ENCODE measurements around the gene MDH1B. TPM values are rescaled to one million over a fixed set of nuclear protein-coding genes. Genes with fewer than 3 reads are reported as not detected.

The MDH1B gene
- polyA plus RNA-seq, 1 donor from 2014 or later = 11.7 TPM

DNA sequence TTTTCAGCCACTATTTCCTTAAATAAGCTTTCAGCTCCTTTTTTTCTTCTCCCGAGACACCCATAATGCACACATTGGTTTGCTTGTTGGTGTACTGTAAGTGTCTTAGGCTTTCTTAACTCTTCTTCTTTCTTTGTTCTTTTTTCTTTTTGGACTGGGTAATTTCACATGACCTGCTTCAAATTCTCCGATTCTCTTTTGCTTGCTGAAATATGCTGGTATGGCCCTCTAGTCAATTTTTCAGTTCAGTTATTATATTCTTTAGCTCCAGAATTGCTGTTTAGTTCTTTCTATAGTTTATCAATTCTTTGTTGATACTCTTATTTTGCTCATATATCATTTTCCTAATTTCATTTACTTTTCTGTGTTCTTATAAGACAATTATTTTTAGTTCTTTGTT is 15.5 kb upstream of the MDH1B start:
- peaks cover 12% of the 10 kb centered on the region for H3K79me2 ChIP-seq (replicated peaks; ENCODE audit: insufficient read depth, low read length)
- H3K9me2 ChIP-seq (ENCODE audit: insufficient read depth, low read length) = no peaks in the 10 kb centered on the region
- H3K4me3 ChIP-seq (ENCODE audit: low read length) = no peak overlapping the region
- H3K4me2 ChIP-seq (ENCODE audit: low read length) = no peak overlapping the region
- H3K36me3 ChIP-seq (ENCODE audit: insufficient read depth, low read length) = peaks cover 11% of the 10 kb centered on the region
- no peaks in the 10 kb centered on the region for H4K20me1 ChIP-seq (ENCODE audit: insufficient read depth)
- H3K27ac ChIP-seq (ENCODE audit: low read length) = no peak overlapping the region
- TF ChIP-seq TAF1 (IDR thresholded peaks at IDR 0.05; ENCODE audit: low read depth) (no peak), SMC3 (conservative IDR thresholded peaks at IDR 0.05; ENCODE audit: poor library complexity) (no peak), EZH2 (IDR thresholded peaks at IDR 0.05; ENCODE audit: borderline replicate concordance, insufficient read depth, low read length, poor library complexity, severe bottlenecking) (no peak), RAD21 (conservative IDR thresholded peaks at IDR 0.05) (no peak), POLR2AphosphoS5 (IDR thresholded peaks at IDR 0.05) (no peak), EP300 (conservative IDR thresholded peaks at IDR 0.05; ENCODE audit: poor library complexity, severe bottlenecking) (no peak)
- TF ChIP-seq, protein P1, sequence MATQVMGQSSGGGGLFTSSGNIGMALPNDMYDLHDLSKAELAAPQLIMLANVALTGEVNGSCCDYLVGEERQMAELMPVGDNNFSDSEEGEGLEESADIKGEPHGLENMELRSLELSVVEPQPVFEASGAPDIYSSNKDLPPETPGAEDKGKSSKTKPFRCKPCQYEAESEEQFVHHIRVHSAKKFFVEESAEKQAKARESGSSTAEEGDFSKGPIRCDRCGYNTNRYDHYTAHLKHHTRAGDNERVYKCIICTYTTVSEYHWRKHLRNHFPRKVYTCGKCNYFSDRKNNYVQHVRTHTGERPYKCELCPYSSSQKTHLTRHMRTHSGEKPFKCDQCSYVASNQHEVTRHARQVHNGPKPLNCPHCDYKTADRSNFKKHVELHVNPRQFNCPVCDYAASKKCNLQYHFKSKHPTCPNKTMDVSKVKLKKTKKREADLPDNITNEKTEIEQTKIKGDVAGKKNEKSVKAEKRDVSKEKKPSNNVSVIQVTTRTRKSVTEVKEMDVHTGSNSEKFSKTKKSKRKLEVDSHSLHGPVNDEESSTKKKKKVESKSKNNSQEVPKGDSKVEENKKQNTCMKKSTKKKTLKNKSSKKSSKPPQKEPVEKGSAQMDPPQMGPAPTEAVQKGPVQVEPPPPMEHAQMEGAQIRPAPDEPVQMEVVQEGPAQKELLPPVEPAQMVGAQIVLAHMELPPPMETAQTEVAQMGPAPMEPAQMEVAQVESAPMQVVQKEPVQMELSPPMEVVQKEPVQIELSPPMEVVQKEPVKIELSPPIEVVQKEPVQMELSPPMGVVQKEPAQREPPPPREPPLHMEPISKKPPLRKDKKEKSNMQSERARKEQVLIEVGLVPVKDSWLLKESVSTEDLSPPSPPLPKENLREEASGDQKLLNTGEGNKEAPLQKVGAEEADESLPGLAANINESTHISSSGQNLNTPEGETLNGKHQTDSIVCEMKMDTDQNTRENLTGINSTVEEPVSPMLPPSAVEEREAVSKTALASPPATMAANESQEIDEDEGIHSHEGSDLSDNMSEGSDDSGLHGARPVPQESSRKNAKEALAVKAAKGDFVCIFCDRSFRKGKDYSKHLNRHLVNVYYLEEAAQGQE (IDR thresholded peaks at IDR 0.05; ENCODE audit: borderline replicate concordance) = no peak
- TF ChIP-seq, protein P2, sequence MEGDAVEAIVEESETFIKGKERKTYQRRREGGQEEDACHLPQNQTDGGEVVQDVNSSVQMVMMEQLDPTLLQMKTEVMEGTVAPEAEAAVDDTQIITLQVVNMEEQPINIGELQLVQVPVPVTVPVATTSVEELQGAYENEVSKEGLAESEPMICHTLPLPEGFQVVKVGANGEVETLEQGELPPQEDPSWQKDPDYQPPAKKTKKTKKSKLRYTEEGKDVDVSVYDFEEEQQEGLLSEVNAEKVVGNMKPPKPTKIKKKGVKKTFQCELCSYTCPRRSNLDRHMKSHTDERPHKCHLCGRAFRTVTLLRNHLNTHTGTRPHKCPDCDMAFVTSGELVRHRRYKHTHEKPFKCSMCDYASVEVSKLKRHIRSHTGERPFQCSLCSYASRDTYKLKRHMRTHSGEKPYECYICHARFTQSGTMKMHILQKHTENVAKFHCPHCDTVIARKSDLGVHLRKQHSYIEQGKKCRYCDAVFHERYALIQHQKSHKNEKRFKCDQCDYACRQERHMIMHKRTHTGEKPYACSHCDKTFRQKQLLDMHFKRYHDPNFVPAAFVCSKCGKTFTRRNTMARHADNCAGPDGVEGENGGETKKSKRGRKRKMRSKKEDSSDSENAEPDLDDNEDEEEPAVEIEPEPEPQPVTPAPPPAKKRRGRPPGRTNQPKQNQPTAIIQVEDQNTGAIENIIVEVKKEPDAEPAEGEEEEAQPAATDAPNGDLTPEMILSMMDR (IDR thresholded peaks at IDR 0.05; ENCODE audit: poor library complexity, severe bottlenecking) = no peak
- no peaks in the 10 kb centered on the region for H3F3A ChIP-seq (ENCODE audit: insufficient read depth, low read length, poor library complexity, severe bottlenecking)
- no peak overlapping the region for H3K9ac ChIP-seq (ENCODE audit: low read length)
- no peaks in the 10 kb centered on the region for H3K9me3 ChIP-seq (ENCODE audit: low read length)
- no peaks in the 10 kb centered on the region for H3K27me3 ChIP-seq (ENCODE audit: insufficient read depth, low read depth, low read length)
- no peak overlapping the region for H2AFZ ChIP-seq (ENCODE audit: low read depth, low read length)

DNA sequence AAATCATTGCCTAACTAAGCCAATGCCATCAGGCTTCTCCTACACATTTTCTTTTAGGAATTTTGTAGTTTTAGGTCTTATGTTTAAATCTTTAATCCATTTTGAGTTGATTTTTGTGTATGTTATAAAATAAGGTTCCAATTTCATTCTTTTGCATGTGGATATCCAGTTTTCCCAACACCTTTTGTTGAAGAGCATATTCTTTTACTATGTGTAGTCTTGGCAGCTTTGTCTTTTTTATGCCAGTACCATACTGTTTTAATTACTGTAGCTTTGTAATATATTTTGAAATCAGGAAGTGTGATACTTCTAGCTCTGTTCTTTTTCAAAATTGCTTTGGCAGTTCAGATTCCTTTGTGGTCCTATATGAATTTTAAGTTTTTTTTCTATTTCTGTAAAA is 11.3 kb upstream of the MDH1B start:
- H3K9me2 ChIP-seq (ENCODE audit: insufficient read depth, low read length) = no peaks in the 10 kb centered on the region
- H2AFZ ChIP-seq (ENCODE audit: low read depth, low read length) = no peak overlapping the region
- no peaks in the 10 kb centered on the region for H3K27me3 ChIP-seq (ENCODE audit: insufficient read depth, low read depth, low read length)
- no peak for TF ChIP-seq SMC3 (conservative IDR thresholded peaks at IDR 0.05; ENCODE audit: poor library complexity)
- TF ChIP-seq, protein P1 (IDR thresholded peaks at IDR 0.05; ENCODE audit: borderline replicate concordance) = no peak
- TF ChIP-seq EZH2 (IDR thresholded peaks at IDR 0.05; ENCODE audit: borderline replicate concordance, insufficient read depth, low read length, poor library complexity, severe bottlenecking) = no peak
- TF ChIP-seq RAD21 (conservative IDR thresholded peaks at IDR 0.05) = no peak
- no peak for TF ChIP-seq EP300 (conservative IDR thresholded peaks at IDR 0.05; ENCODE audit: poor library complexity, severe bottlenecking)
- no peak for TF ChIP-seq TAF1 (IDR thresholded peaks at IDR 0.05; ENCODE audit: low read depth)
- no peak for TF ChIP-seq MXI1 (conservative IDR thresholded peaks at IDR 0.05; ENCODE audit: poor library complexity, severe bottlenecking)
- TF ChIP-seq, protein P2 (IDR thresholded peaks at IDR 0.05; ENCODE audit: poor library complexity, severe bottlenecking) = no peak
- no peak for TF ChIP-seq POLR2AphosphoS5 (IDR thresholded peaks at IDR 0.05)
- peaks cover 4% of the 10 kb centered on the region for H3K36me3 ChIP-seq (ENCODE audit: insufficient read depth, low read length)
- no peaks in the 10 kb centered on the region for H3K9me3 ChIP-seq (ENCODE audit: low read length)
- no peaks in the 10 kb centered on the region for H3F3A ChIP-seq (ENCODE audit: insufficient read depth, low read length, poor library complexity, severe bottlenecking)
- H3K27ac ChIP-seq (ENCODE audit: low read length) = no peak overlapping the region
- H4K20me1 ChIP-seq (ENCODE audit: insufficient read depth) = no peaks in the 10 kb centered on the region
- H3K9ac ChIP-seq (ENCODE audit: low read length) = no peak overlapping the region
- H3K4me2 ChIP-seq (ENCODE audit: low read length) = no peak overlapping the region
- H3K4me3 ChIP-seq (ENCODE audit: low read length) = no peak overlapping the region
- H3K79me2 ChIP-seq (replicated peaks; ENCODE audit: insufficient read depth, low read length) = peaks cover 12% of the 10 kb centered on the region
